Dedifferentiated amniotic fluid mesenchymal stem cell (primary cell): ENCODE data around the gene KLHL6.
"Not testable (repeated sequence)": the region's sequence is repeated elsewhere in the genome, so short reads cannot be mapped to it uniquely, and the experiment has no call there.

Experiments used
- DNase-seq: peaks from one replicate; pipeline ENCODE4 v3.0.0-alpha.2; 2016; ENCODE audit errors: extremely low spot score

Gene KLHL6

GRCh38 chr3:183448369-183449128, 107.0 kb downstream of the KLHL6 start:
- DNase-seq: peak; percentile 13

GRCh38 chr3:183447206-183448001, 108.1 kb downstream of the KLHL6 start:
- DNase-seq: peak; percentile 47

DNA sequence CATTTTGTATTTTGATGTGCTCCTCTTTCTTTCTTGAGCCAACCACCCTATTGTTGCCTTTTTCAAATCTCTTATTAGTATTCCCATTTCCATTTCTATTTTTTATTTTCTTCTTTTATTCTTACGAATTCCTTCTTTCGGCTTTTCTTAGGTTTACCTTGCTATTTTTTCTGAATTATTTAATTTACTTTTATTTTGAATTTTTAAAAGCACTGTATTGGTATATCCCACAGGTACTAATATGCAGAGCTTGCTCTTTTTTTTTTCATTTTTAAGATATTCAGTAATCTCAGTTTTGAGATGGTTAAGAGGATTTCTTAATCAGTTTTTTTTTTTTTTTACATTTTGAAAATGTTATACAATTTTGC, 108.7 kb downstream of the KLHL6 start:
- no peak for DNase-seq

DNA sequence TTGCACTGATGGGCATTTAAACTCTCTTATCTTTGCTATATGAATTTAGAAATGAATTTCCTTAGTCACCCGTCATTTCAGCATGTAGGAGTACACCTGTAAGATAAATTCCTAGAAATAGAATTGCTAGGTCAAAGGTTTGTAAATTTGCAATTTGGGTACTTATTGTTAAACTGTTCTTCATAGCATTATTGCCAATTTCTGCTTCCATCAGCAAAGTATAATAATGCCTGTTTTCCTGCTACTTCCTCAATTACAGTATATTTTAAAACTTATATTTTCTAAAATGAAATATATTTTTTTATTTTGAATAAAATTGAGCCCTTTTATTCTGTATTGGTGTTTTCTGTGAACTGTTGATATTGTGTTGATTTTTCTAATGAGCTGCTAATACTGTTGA, 110.8 kb downstream of the KLHL6 start:
- no peak for DNase-seq

DNA sequence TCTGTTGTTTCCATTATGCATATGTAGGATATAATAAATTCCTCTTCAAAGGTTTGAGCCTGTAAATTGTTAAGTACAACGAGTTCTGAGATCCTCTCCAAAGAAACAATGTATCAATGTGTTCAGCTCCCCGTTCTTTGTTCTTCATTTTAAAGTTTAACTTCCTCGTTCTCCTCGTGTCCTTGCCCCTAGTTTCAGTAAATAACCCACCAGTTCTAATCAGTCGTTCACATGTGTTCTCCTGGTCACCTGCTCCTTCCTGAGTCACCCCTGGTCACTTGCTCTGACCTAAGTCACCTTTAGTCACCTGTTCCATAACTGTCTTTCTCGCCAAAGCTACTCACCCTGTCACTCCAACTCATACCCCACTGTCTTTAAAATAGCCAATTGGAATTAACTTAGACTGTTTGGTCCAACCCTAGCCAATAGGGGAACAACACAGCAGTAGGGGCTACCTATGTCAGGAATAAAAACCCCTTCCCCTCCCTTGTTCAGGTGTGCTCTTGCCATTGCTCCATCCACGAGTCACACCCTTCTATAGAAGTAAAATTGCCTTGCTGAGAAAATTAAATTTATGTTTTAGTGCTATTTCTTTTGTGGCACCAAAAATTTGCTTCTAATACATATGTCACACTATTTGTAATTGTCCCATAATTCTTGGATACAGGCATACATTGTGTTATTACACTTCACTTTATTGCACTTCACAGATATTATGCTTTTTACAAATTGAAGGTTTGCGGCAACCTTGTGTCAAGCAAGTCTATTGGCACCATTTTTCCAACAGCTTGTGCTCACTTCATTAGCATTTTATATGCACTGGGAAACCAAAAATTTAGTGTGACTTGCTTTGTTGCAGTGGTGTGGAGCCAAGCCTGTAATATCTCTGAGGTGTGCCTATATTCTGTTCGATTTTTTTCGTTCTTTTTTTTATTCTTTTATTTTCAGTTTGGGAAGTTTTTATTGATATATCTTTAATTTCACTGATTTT, 111.8 kb downstream of the KLHL6 start:
- DNase-seq: no peak

DNA sequence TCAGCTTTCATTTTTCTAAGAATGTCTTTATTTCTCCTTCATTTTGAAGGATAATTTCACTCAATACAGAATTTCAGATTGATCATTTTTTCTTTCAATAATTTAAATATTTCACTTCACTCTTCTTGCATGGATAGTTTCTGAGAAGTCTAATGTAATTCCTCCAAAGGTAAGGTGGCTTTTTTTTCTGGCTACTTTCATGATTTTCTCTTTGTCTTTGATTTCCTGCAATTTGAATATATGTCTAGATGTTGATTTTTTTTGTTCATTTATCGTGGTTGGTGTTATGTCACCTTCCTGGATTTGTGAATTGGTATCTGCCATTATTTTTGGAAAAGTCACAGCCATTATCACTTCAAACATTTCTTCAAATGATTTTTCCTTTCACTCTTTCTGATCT, 112.5 kb downstream of the KLHL6 start:
- no peak for DNase-seq

GRCh38 chr3:183440521-183440920, 115.0 kb downstream of the KLHL6 start:
- not testable (repeated sequence) for DNase-seq

DNA sequence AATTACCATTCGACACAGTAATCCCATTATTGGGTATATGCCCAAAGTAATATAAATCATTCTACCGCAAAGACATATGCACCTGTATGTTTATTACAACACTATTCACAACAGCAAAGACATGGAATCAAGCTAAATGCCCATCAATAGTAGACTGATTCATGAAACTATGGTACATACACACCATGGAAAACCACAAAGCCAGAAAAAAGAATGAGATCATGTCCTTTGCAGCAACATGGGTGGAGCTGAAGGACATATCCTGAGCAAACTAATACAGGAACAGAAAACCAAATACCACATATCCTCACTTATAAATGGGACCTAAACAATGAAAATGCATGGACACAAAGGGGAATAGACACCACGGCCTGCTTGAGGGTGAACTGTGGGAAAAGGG, 116.0 kb downstream of the KLHL6 start:
- no peak for DNase-seq

GRCh38 chr3:183438735-183439134, 116.8 kb downstream of the KLHL6 start:
- no peak for DNase-seq

- no peak for DNase-seq
These were observed 117.6 kb downstream of the KLHL6 start for GRCh38 chr3:183437666-183438564.
